ENCODE measurements around the gene GDF7.

The GDF7 gene

GRCh38 chr2:20643060-20643459 is 23.9 kb upstream of the GDF7 start:
- DNase-seq (ENCODE audit: low read depth in 3 of 3, low spot score in 1 of 3) = no peak

GRCh38 chr2:20643826-20644225 is 23.1 kb upstream of the GDF7 start:
- DNase-seq (ENCODE audit: low read depth in 3 of 3, low spot score in 1 of 3) = no peak

GRCh38 chr2:20645301-20645701 is 21.6 kb upstream of the GDF7 start:
- no peak for DNase-seq (ENCODE audit: low read depth in 3 of 3, low spot score in 1 of 3)

- no peak for DNase-seq (ENCODE audit: low read depth in 3 of 3, low spot score in 1 of 3)
These were observed 21.2 kb upstream of the GDF7 start for GRCh38 chr2:20645761-20646160.

GRCh38 chr2:20646446-20646845 is 20.5 kb upstream of the GDF7 start:
- no peak for DNase-seq (ENCODE audit: low read depth in 3 of 3, low spot score in 1 of 3)

- no peak for DNase-seq (ENCODE audit: low read depth in 3 of 3, low spot score in 1 of 3)
These were observed 19.7 kb upstream of the GDF7 start for GRCh38 chr2:20647211-20647610.

GRCh38 chr2:20647738-20648137 is 19.2 kb upstream of the GDF7 start:
- no peak for DNase-seq (ENCODE audit: low read depth in 3 of 3, low spot score in 1 of 3)

- no peak for DNase-seq (ENCODE audit: low read depth in 3 of 3, low spot score in 1 of 3)
These were observed 18.7 kb upstream of the GDF7 start for GRCh38 chr2:20648206-20648605.

- DNase-seq (ENCODE audit: low read depth in 3 of 3, low spot score in 1 of 3) = no peak
These were observed 18.1 kb upstream of the GDF7 start for GRCh38 chr2:20648831-20649230.

GRCh38 chr2:20649576-20649975 is 17.4 kb upstream of the GDF7 start:
- DNase-seq (ENCODE audit: low read depth in 3 of 3, low spot score in 1 of 3) = no peak

GRCh38 chr2:20649976-20650375 is 17.0 kb upstream of the GDF7 start:
- no peak for DNase-seq (ENCODE audit: low read depth in 3 of 3, low spot score in 1 of 3)

GRCh38 chr2:20650393-20650876 is 16.5 kb upstream of the GDF7 start:
- no peak for DNase-seq (ENCODE audit: low read depth in 3 of 3, low spot score in 1 of 3)

GRCh38 chr2:20650877-20651730 is 15.8 kb upstream of the GDF7 start, which contains the start of gene HS1BP3:
HS1BP3 (minus strand) TSS chr2:20651098; CDS start chr2:20651063, 35 bp downstream.
- peak; percentile 65 to 87 (median 81) for DNase-seq (ENCODE audit: low read depth in 3 of 3, low spot score in 1 of 3)

- DNase-seq (ENCODE audit: low read depth in 3 of 3, low spot score in 1 of 3) = no peak
These were observed 15.2 kb upstream of the GDF7 start for GRCh38 chr2:20651731-20652099.

GRCh38 chr2:20652141-20652540 is 14.8 kb upstream of the GDF7 start:
- no peak for DNase-seq (ENCODE audit: low read depth in 3 of 3, low spot score in 1 of 3)

GRCh38 chr2:20652673-20653575 is 14.0 kb upstream of the GDF7 start:
- no peak for DNase-seq (ENCODE audit: low read depth in 3 of 3, low spot score in 1 of 3)

GRCh38 chr2:20653695-20654534 is 13.0 kb upstream of the GDF7 start:
- no peak for DNase-seq (ENCODE audit: low read depth in 3 of 3, low spot score in 1 of 3)

GRCh38 chr2:20654535-20654813 is 12.5 kb upstream of the GDF7 start:
- no peak for DNase-seq (ENCODE audit: low read depth in 3 of 3, low spot score in 1 of 3)

- no peak for DNase-seq (ENCODE audit: low read depth in 3 of 3, low spot score in 1 of 3)
These were observed 10.4 kb upstream of the GDF7 start for GRCh38 chr2:20656561-20656960.

GRCh38 chr2:20657522-20658235 is 9.3 kb upstream of the GDF7 start:
- no peak for DNase-seq (ENCODE audit: low read depth in 3 of 3, low spot score in 1 of 3)
